ENCODE data around the gene MAML2. TPM values are rescaled to one million over a fixed set of nuclear protein-coding genes. Genes with fewer than 3 reads are reported as not detected.
A peak's percentile ranks its signal among the peaks of the same experiment; 100 is the strongest.

Gene MAML2
- total and polyA plus RNA-seq, 9 of the 15 experiments (the other 6 are each of a cell fraction or from before 2014, with no cell fraction given) = 0.79 to 6.8 (median 4.8) TPM

- no peak for TF ChIP-seq NFYB (IDR thresholded peaks at IDR 0.05; ENCODE audit: extremely low read depth, insufficient read length)
Observed at GRCh38 chr11:96014217-96014616, 328.8 kb downstream of the MAML2 start (continued).

- no peak for TF ChIP-seq STAT5A (IDR thresholded peaks at IDR 0.05; ENCODE audit: borderline replicate concordance, low read length)
- no peak for TF ChIP-seq ARID2 (IDR thresholded peaks at IDR 0.05)
- no peak for TF ChIP-seq ZBTB26 (CRISPR knock-in tag; IDR thresholded peaks at IDR 0.05)
- peak; percentile 37; the same call in 1 of the 2 replicates for TF ChIP-seq ZBTB33 (CRISPR knock-in tag; IDR thresholded peaks at IDR 0.05)
- ATAC-seq (no peak), DNase-seq (ENCODE audit: extremely low read depth in 1 of 4, low spot score in 3 of 4) (no peak), FAIRE-seq (no peak)
- intact Hi-C loops (cut with micrococcal nuclease) = loop anchor here (2.0 kb wide), 1 partner anchor 329 kb away; the partner anchor contains the start of gene MAML2
- no peak overlapping the region for H3K4me3 ChIP-seq
- WGBS (ENCODE audit: insufficient coverage, low coverage, missing lambda C conversion rate) = 74% methylated on average over 17 of the region's 17 CpGs
- in situ Hi-C loops (cut with MboI) = no loop called here
- ChIA-PET POLR2A (no interaction called here), CTCF (ENCODE audit: low intra/inter-chr PET ratio) (no interaction called here)
- H3K4me1 ChIP-seq (replicated peaks in 1 of 2; ENCODE audit: control insufficient read depth in 2 of 2, insufficient read depth in 2 of 2, low read length in 2 of 2) = peaks cover 3 to 4% of the 10 kb centered on the region in 2 experiments; a peak in 3 of 5 replicates
- H3K9me3 ChIP-seq (replicated peaks; ENCODE audit: control insufficient read depth, insufficient read depth, low read depth, low read length) = no peaks in the 10 kb centered on the region
- no peaks in the 10 kb centered on the region for H3K27me3 ChIP-seq (ENCODE audit: control insufficient read depth in 2 of 2, insufficient read depth in 2 of 2, low read length in 2 of 2)
- H3K36me3 ChIP-seq (ENCODE audit: control insufficient read depth, insufficient read depth, low read length) = no peaks in the 10 kb centered on the region
- no TSS peak for BruUV-seq (replicated peaks)
- no peak overlapping the region for H3K27ac ChIP-seq (ENCODE audit: extremely low read depth, low read depth, low read length)
- H3K79me2 ChIP-seq (ENCODE audit: control insufficient read depth, insufficient read depth, low read length) = no peaks in the 10 kb centered on the region
- no peak overlapping the region for H3K9ac ChIP-seq (ENCODE audit: insufficient read depth in 1 of 2, low read depth in 2 of 2, low read length in 2 of 2)
- H3K4me2 ChIP-seq (ENCODE audit: insufficient read depth, low read length) = no peak overlapping the region
- no peaks in the 10 kb centered on the region for H3K9me1 ChIP-seq (ENCODE audit: control insufficient read depth, insufficient read depth, low read length)
- no peaks in the 10 kb centered on the region for H4K20me1 ChIP-seq (replicated peaks; ENCODE audit: control insufficient read depth, insufficient read depth, low read length)
- no peak overlapping the region for H2AFZ ChIP-seq (ENCODE audit: low read depth, low read length)
Observed at GRCh38 chr11:96013461-96014213, 329.4 kb downstream of the MAML2 start.

Measured in K562 (cell line).